Anterior cingulate cortex (tissue), 58 donors: ENCODE results near the gene ODAD3.
"Not testable (repeated sequence)": the region's sequence is repeated elsewhere in the genome, so short reads cannot be mapped to it uniquely, and the experiment has no call there.

Experiments used
- DNase-seq, 58 donors: peaks; one replicate each; lab custom pipeline; 2025; lab: John Stamatoyannopoulos, UW

Gene ODAD3

DNA sequence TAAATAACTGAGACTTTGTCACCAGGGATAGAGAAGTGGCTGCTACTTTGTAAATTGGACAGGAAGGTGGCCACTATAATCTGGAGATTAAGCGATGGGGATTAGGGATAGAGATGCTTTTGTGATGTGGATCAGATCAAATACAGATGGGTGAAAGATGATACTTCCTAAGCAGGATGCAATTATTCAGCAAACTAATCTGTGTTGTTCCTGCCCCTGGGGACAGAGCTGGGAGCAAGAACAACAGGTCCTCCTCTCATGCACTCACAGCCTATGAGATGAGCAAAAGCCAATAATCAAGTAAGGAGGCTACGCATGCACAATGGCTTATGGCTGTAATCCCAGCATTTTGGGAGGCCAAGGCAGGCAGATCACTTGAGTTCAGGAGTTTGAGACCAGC is 20.4 kb downstream of the ODAD3 start:
- DNase-seq: no peak

- no peak for DNase-seq
These were observed 24.2 kb downstream of the ODAD3 start for GRCh38 chr19:11410682-11411081.

DNA sequence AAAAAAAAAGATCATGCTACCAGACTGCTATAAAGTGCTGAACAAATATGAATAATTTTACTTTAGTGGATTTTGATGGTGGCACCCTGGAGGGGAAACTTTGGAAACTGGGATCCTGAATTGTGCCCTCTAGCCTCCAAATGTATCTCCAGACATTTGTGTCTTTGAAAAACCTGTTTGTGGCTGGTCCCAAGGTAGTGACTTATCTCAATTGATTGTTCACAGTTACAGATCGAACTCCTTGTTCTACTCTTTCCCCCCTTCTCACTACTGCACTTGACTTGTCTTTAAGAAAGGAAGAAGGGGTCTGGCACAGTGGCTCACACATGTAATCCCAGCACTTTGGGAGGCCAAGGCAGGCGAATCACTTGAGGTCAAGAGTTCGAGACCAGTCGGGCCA is 26.3 kb downstream of the ODAD3 start:
- DNase-seq: no peak

- DNase-seq: not testable (repeated sequence)
These were observed 28.2 kb downstream of the ODAD3 start for GRCh38 chr19:11406703-11407236.

- no peak for DNase-seq
These were observed 28.9 kb downstream of the ODAD3 start for GRCh38 chr19:11405846-11406643.

DNA sequence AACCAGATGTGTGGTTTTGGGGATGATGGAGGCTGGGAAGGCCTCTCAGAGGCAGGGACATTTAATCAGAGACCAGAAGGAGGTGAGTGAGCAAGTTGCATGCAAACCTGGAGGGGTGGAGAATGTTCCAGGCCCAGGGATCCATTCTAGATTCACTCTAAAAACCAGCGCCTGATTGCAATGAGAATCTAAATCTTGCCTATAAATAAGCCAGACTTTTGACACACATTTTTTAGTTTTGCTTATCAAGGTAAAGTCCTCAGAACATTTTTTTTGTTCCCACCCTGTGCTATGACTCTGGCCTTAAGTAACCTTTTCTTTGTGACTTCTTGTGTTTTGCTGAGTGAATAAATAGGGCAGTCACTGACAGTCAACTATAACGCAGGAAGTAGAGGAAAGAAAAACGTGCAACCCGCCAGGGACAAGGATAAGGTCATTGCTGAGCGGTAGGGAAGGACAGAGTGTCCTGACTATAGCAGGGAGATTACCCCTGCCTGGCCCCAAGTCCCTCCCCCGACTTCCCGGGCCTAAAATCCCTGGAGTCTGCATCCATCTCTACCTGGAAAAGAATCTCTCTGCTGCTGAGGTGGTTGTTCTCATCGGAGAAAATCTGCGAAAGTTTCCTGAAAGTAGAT is 30.2 kb downstream of the ODAD3 start:
- DNase-seq: no peak

GRCh38 chr19:11401808-11402543 is 32.9 kb downstream of the ODAD3 start:
- DNase-seq: no peak

DNA sequence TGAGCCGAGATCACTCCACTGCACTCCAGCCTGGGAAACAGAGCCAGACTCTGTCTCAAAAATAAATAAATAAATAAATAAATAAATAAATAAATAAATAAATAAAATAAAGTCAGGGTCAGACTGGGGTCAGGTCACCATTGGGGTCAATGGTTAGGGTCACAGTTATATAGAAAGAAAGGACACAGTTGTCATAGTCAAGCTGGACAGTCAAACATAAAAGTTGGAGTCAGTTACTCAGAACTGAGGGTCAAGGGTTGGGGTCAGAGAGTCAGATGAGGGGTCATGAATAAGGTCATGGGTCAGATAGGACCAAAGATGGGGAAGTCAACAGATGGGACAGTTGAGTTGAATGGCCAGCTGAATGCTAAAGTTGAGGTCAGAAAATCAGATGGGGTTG is 34.1 kb downstream of the ODAD3 start:
- DNase-seq: no peak

DNA sequence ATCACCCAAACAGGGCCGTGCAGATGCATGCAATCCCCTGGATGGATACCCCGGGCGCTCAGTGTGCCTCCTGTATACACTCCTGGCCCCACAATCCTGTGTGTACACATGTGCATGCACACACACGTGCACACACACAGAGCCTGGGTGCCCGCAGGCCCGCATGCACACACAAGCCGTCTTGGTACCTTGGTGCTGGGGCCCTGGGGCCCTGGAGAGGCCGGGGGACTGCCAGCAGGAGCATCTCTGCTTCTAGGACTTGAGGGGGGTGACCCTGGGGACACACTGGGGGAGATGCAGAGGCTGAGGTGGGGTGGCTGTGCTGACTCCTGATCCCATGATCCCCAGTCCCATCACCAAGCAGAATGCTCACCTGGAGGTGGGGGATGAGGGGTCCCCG is 35.3 kb downstream of the ODAD3 start:
- no peak for DNase-seq

DNA sequence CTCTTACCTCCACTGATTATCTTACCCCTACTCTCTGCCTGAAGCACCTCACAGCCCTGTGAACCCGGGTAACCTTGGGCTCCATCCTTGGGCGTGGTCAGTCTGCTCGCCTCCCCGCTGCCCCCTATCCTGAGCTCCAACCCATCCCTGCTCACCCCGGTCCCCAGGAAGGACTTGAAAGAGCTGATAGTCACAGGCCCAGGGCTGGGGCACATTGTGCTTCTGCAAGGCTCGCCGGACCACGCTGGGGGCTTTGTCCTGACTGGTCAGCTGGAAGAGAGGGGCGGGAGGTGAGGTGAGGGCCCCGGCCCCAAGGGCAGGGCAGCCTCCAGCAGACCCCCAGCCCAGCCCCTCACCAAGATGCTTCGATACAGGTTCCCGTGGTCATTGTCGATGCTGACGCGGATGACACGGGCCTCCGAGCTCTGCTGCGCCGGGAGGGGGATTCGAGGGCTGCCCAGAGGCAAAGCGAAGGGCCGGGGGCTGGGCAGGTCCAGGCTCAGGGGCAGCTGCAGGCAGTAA is 37.8 kb downstream of the ODAD3 start:
- no peak for DNase-seq

GRCh38 chr19:11390933-11391680 is 43.8 kb downstream of the ODAD3 start:
- no peak for DNase-seq

- DNase-seq: no peak
These were observed 44.6 kb downstream of the ODAD3 start for GRCh38 chr19:11390359-11390758.

GRCh38 chr19:11387162-11388034 is 47.5 kb downstream of the ODAD3 start:
- no peak for DNase-seq

DNA sequence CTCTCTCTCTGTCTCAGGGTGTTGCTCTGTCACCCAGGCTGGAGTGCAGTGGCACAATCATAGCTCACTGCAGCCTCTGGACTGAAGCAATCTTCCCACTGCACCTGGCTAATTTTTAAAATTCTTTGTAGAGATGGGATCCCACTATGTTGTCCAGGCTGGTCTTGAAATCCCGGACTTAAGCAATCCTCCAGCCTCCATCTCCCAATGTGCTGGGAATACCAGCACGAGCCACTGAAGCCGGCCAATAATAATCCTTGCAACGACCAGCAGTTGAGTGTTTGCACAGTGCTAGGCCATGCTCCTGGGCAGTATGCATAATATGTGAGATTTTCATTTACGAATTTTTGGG is 50.2 kb downstream of the ODAD3 start:
- DNase-seq: no peak

GRCh38 chr19:11383706-11384048 is 51.2 kb downstream of the ODAD3 start:
- DNase-seq: no peak

DNA sequence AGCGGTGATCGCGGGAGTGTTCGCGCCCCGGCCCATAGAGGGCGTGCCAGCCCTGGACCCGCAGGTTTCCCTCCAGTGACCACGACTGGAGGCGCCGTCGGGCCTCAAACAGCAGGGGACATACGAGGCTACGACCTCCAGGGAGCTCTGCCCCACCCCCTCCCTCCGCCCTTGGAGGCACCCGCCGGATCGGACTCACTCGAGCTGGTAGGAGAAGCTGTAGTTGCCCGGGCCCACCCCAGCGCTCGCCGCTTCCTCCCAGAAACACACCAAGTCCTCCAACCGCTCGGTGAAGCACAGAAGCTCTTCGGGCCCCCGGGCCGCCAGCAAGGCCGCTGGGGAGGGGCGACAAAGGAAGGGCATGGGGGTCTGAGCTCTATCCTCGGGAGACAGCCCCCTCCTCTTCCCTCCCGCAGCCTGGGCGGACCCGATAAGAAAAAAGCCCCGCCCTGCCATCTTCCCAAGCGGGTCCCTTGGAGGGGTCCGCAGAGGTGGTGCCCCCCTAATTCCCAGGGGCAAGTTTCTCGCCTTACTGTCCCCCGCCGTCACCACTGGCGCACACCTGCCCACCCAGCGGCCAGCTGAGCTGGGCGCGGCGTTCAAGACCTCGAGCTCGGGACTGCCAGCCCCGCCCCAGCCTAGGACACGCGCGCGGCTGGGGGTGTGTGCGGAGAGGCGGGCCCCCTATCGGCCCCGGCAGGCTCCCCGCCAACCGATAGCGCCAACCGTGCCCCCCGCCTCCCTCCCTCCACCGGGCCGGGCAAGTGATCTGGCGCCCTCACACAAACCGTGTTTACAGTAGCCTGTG is 51.8 kb downstream of the ODAD3 start:
- peak in 5 of 58 donors; percentile 4 to 24 (median 11) for DNase-seq

- peak; percentile 65 to 97 (median 88) for DNase-seq
These were observed 54.0 kb downstream of the ODAD3 start for GRCh38 chr19:11380653-11381537.
